HCT116 (cell line): Measurements from ENCODE around the gene GIMD1.

Experiments used
- ATF3 ChIP-seq: IDR thresholded peaks from 2 replicates; pipeline ENCODE4 v1.6.1; 2012
- ELF1 ChIP-seq: IDR thresholded peaks from 2 replicates; pipeline ENCODE4 v1.6.1; 2012; ENCODE audit warnings: low read depth, borderline replicate concordance
- POLR2A ChIP-seq: IDR thresholded peaks from 2 replicates; pipeline ENCODE4 v1.7.0; 2011; ENCODE audit warnings: borderline replicate concordance; ENCODE audit not compliant: insufficient read depth, insufficient read length; ENCODE audit errors: extremely low read depth
- POLR2AphosphoS5 ChIP-seq: IDR thresholded peaks from 2 replicates; pipeline ENCODE4 v1.6.1; 2011; ENCODE audit warnings: mild to moderate bottlenecking, low read depth, low read length, moderate library complexity
- RAD21 ChIP-seq: IDR thresholded peaks from 2 replicates; pipeline ENCODE4 v1.6.1; 2012; ENCODE audit warnings: low read depth, mild to moderate bottlenecking
- REST ChIP-seq: IDR thresholded peaks from 2 replicates; pipeline ENCODE4 v1.6.1; 2012; ENCODE audit warnings: low read depth
- SP1 ChIP-seq: IDR thresholded peaks from 2 replicates; pipeline ENCODE4 v1.6.1; 2012; ENCODE audit warnings: low read depth
- TF ChIP-seq, protein P1 (sequence below), 3 experiments: fragments of 200-600 bp in 1 of 3; sonication (generic) in 1 of 3; IDR thresholded peaks in 2 of 3; conservative IDR thresholded peaks in 1 of 3; 2 replicates each; pipeline ENCODE4 v1.5.1; 2012 to 2017; ENCODE audit warnings: low read depth in 2 of 3, low read length in 2 of 3, antibody characterized with exemption in 1 of 3, borderline replicate concordance in 1 of 3, control low read depth in 1 of 3, mild to moderate bottlenecking in 1 of 3, mixed read lengths in 1 of 3, mixed run types in 1 of 3, moderate library complexity in 1 of 3; ENCODE audit not compliant: insufficient read depth in 1 of 3

- TF ChIP-seq REST, result no peak
- no peak for TF ChIP-seq ELF1
- TF ChIP-seq POLR2AphosphoS5, result no peak
- TF ChIP-seq POLR2A, result no peak
- TF ChIP-seq, protein P1, sequence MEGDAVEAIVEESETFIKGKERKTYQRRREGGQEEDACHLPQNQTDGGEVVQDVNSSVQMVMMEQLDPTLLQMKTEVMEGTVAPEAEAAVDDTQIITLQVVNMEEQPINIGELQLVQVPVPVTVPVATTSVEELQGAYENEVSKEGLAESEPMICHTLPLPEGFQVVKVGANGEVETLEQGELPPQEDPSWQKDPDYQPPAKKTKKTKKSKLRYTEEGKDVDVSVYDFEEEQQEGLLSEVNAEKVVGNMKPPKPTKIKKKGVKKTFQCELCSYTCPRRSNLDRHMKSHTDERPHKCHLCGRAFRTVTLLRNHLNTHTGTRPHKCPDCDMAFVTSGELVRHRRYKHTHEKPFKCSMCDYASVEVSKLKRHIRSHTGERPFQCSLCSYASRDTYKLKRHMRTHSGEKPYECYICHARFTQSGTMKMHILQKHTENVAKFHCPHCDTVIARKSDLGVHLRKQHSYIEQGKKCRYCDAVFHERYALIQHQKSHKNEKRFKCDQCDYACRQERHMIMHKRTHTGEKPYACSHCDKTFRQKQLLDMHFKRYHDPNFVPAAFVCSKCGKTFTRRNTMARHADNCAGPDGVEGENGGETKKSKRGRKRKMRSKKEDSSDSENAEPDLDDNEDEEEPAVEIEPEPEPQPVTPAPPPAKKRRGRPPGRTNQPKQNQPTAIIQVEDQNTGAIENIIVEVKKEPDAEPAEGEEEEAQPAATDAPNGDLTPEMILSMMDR (IDR thresholded peaks at IDR 0.05 in 2 of 3, conservative IDR thresholded peaks at IDR 0.05 in 1 of 3; ENCODE audit: borderline replicate concordance in 1 of 3, insufficient read depth in 1 of 3, low read depth in 2 of 3, low read length in 2 of 3), result no peak
- TF ChIP-seq ATF3, result no peak
- no peak for TF ChIP-seq SP1
- no peak for TF ChIP-seq RAD21
Measured at GRCh38 chr4:106337916-106338315, 30.7 kb downstream of the GIMD1 start.
